ENCODE data around the gene NCR1.
"Not testable (repeated sequence)": the region's sequence is repeated elsewhere in the genome, so short reads cannot be mapped to it uniquely, and the experiment has no call there.

NCR1 gene

DNA sequence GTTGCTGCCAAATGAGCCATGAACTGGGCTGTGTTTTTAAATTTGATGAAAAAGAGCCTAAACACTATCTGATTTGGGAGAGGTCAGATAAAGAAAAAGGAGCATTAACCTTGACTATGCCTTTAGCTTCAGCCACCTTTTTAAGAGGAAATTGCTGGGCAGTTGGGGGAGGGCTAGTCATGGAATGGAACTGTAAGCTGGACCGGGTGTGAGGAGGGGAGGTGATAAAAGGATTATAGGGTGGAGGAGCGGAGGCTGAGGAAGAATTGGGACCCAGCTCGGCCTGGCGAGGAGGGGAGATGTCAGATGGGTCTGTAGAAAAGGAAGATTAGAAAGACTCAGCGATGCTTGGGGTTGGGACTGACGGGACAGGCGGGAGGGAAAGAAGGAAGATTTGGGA, 7.3 kb upstream of the NCR1 start:
- H4K8ac ChIP-seq (ENCODE audit: low read depth, low read length); H2AK5ac ChIP-seq (ENCODE audit: low read length); H3K27ac ChIP-seq (ENCODE audit: low read depth, low read length); DNase-seq; H3K18ac ChIP-seq (ENCODE audit: low read length); H2BK12ac ChIP-seq (ENCODE audit: low read length); H2BK120ac ChIP-seq (ENCODE audit: insufficient read depth, low read length, poor library complexity); H3K79me2 ChIP-seq (ENCODE audit: control insufficient read depth, insufficient read depth, low read length, poor library complexity); H4K91ac ChIP-seq (ENCODE audit: low read depth, low read length); H3K4me2 ChIP-seq (ENCODE audit: low read length); H3K14ac ChIP-seq (ENCODE audit: low read length); H3K9me3 ChIP-seq (ENCODE audit: insufficient read depth, low read depth, low read length); H3K9ac ChIP-seq (ENCODE audit: low read length); H2AFZ ChIP-seq (ENCODE audit: insufficient read depth, low read length, poor library complexity); H3K4me1 ChIP-seq (ENCODE audit: control insufficient read depth in 1 of 2, insufficient read depth in 2 of 2, low read length in 2 of 2); H3K4ac ChIP-seq (ENCODE audit: low read depth, low read length); H3K79me1 ChIP-seq (ENCODE audit: low read length); H3K36me3 ChIP-seq (ENCODE audit: control insufficient read depth in 1 of 2, insufficient read depth in 2 of 2, low read length in 2 of 2); H4K12ac ChIP-seq (ENCODE audit: low read depth, low read length); H3K27me3 ChIP-seq (ENCODE audit: insufficient read depth, low read length); H2BK5ac ChIP-seq (ENCODE audit: low read depth, low read length, poor library complexity); H3K4me3 ChIP-seq (ENCODE audit: low read depth, low read length); H3K23ac ChIP-seq (ENCODE audit: low read length): not testable (repeated sequence)
- no CpG with 5 or more reads among the region's 7 CpGs for WGBS (ENCODE audit: extremely low coverage, insufficient coverage, insufficient read length)

DNA sequence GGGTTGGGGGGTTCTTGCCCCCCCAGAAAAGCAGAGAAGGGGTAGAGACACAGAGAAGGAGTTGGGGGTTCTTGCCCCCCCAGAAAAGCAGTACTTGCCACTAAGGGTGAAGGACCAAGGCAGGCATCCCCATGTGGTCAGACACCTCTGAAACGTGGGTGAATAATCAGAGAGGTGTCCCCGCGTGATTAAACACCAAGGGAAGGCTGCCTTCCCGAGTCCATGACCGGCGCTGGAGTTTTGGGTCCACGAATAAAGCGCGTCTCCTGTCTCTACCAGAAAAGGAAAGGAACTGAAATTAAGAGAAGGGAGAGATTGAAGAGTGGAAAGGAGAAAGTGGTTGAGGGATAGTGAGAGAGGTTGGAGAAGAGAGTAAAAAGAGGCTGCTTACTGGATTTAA, 6.3 kb upstream of the NCR1 start:
- H3K79me1 ChIP-seq (ENCODE audit: low read length); H3K79me2 ChIP-seq (ENCODE audit: control insufficient read depth, insufficient read depth, low read length, poor library complexity); H2BK5ac ChIP-seq (ENCODE audit: low read depth, low read length, poor library complexity); H4K12ac ChIP-seq (ENCODE audit: low read depth, low read length); H3K9ac ChIP-seq (ENCODE audit: low read length); H4K8ac ChIP-seq (ENCODE audit: low read depth, low read length); DNase-seq; H4K91ac ChIP-seq (ENCODE audit: low read depth, low read length); H3K36me3 ChIP-seq (ENCODE audit: control insufficient read depth in 1 of 2, insufficient read depth in 2 of 2, low read length in 2 of 2); H3K4me3 ChIP-seq (ENCODE audit: low read depth, low read length); H3K27ac ChIP-seq (ENCODE audit: low read depth, low read length); H2BK12ac ChIP-seq (ENCODE audit: low read length); H3K4ac ChIP-seq (ENCODE audit: low read depth, low read length); H2BK120ac ChIP-seq (ENCODE audit: insufficient read depth, low read length, poor library complexity); H2AFZ ChIP-seq (ENCODE audit: insufficient read depth, low read length, poor library complexity); H3K23ac ChIP-seq (ENCODE audit: low read length); H3K14ac ChIP-seq (ENCODE audit: low read length); H2AK5ac ChIP-seq (ENCODE audit: low read length); H3K27me3 ChIP-seq (ENCODE audit: insufficient read depth, low read length); H3K4me1 ChIP-seq (ENCODE audit: control insufficient read depth in 1 of 2, insufficient read depth in 2 of 2, low read length in 2 of 2); H3K9me3 ChIP-seq (ENCODE audit: insufficient read depth, low read depth, low read length); H3K18ac ChIP-seq (ENCODE audit: low read length); H3K4me2 ChIP-seq (ENCODE audit: low read length): not testable (repeated sequence)
- no CpG with 5 or more reads among the region's 9 CpGs for WGBS (ENCODE audit: extremely low coverage, insufficient coverage, insufficient read length)

DNA sequence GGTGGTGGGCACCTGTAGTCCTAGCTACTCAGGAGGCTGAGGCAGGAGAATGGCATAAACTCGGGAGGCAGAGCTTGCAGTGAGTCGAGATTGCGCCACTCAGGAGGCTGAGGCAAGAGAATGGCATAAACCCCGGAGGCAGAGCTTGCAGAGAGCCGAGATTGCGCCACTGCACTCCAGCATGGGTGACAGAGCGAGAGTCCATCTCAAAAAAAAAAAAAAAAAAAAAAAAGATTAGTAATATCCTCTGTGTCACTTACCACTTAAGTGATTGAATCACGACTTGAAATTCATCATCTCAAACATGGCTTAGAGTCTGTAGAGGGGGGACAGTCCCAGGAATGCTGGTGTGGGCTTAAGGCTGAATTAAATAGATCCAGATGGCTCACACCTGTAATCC, 4.8 kb upstream of the NCR1 start:
- not testable (repeated sequence) for H2BK12ac ChIP-seq (ENCODE audit: low read length); H3K18ac ChIP-seq (ENCODE audit: low read length); H3K79me1 ChIP-seq (ENCODE audit: low read length); H3K27ac ChIP-seq (ENCODE audit: low read depth, low read length); H3K4me1 ChIP-seq (ENCODE audit: control insufficient read depth in 1 of 2, insufficient read depth in 2 of 2, low read length in 2 of 2); H3K4me3 ChIP-seq (ENCODE audit: low read depth, low read length); H2AK5ac ChIP-seq (ENCODE audit: low read length); H3K9me3 ChIP-seq (ENCODE audit: insufficient read depth, low read depth, low read length); H3K9ac ChIP-seq (ENCODE audit: low read length); H3K4me2 ChIP-seq (ENCODE audit: low read length); H3K23ac ChIP-seq (ENCODE audit: low read length); H3K79me2 ChIP-seq (ENCODE audit: control insufficient read depth, insufficient read depth, low read length, poor library complexity); H3K4ac ChIP-seq (ENCODE audit: low read depth, low read length); H4K12ac ChIP-seq (ENCODE audit: low read depth, low read length); H3K36me3 ChIP-seq (ENCODE audit: control insufficient read depth in 1 of 2, insufficient read depth in 2 of 2, low read length in 2 of 2); H2BK5ac ChIP-seq (ENCODE audit: low read depth, low read length, poor library complexity); H2BK120ac ChIP-seq (ENCODE audit: insufficient read depth, low read length, poor library complexity); H2AFZ ChIP-seq (ENCODE audit: insufficient read depth, low read length, poor library complexity); H3K27me3 ChIP-seq (ENCODE audit: insufficient read depth, low read length)
- H3K14ac ChIP-seq (ENCODE audit: low read length), result peak overlapping the region; percentile 44
- H4K8ac ChIP-seq (ENCODE audit: low read depth, low read length), result peak overlapping the region; percentile 47
- peak overlapping the region; percentile 37 for H4K91ac ChIP-seq (ENCODE audit: low read depth, low read length)
- peak; percentile 88 to 92 for DNase-seq
- WGBS (ENCODE audit: extremely low coverage, insufficient coverage, insufficient read length), result no CpG with 5 or more reads among the region's 8 CpGs

DNA sequence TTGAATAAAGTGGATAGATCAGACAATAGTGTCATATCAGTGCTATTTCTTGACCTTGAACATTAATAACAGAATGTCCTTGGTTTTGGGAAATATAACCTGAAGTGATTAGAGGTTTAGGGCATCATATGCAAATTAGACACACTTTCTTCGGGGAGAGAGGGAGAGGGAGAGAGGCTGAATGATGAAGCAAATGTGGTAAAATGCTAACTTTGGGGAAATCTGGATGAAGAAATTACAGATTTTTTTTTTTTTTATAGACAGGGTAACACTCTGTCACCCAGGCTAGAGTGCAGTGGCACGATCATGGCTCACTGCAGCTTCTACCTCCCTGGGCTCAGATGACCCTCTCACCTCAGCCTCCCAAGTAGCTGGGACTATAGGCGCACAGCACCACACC, 3.9 kb upstream of the NCR1 start:
- Histone ChIP-seq H3K23ac (ENCODE audit: low read length) (no peak overlapping the region), H3K4me1 (ENCODE audit: control insufficient read depth in 1 of 2, insufficient read depth in 2 of 2, low read length in 2 of 2) (peaks cover 10 to 12% of the 10 kb centered on the region in 2 experiments), H2AFZ (ENCODE audit: insufficient read depth, low read length, poor library complexity) (no peak overlapping the region), H3K79me1 (ENCODE audit: low read length) (peaks cover 12% of the 10 kb centered on the region), H3K27me3 (ENCODE audit: insufficient read depth, low read length) (no peaks in the 10 kb centered on the region), H2BK5ac (ENCODE audit: low read depth, low read length, poor library complexity) (no peak overlapping the region), H4K8ac (ENCODE audit: low read depth, low read length) (no peak overlapping the region), H4K91ac (ENCODE audit: low read depth, low read length) (no peak overlapping the region), H3K9ac (ENCODE audit: low read length) (no peak overlapping the region), H3K14ac (ENCODE audit: low read length) (no peak overlapping the region), H2AK5ac (ENCODE audit: low read length) (no peak overlapping the region), H2BK120ac (ENCODE audit: insufficient read depth, low read length, poor library complexity) (no peak overlapping the region), H3K27ac (ENCODE audit: low read depth, low read length) (no peak overlapping the region), H2BK12ac (ENCODE audit: low read length) (no peak overlapping the region), H3K18ac (ENCODE audit: low read length) (no peak overlapping the region), H3K79me2 (ENCODE audit: control insufficient read depth, insufficient read depth, low read length, poor library complexity) (no peaks in the 10 kb centered on the region), H3K9me3 (ENCODE audit: insufficient read depth, low read depth, low read length) (peaks cover 3% of the 10 kb centered on the region), H4K12ac (ENCODE audit: low read depth, low read length) (no peak overlapping the region), H3K4ac (ENCODE audit: low read depth, low read length) (no peak overlapping the region), H3K4me3 (ENCODE audit: low read depth, low read length) (no peak overlapping the region), H3K4me2 (ENCODE audit: low read length) (no peak overlapping the region), H3K36me3 (ENCODE audit: control insufficient read depth in 1 of 2, insufficient read depth in 2 of 2, low read length in 2 of 2) (no peaks in the 10 kb centered on the region)
- no CpG with 5 or more reads among the region's 3 CpGs for WGBS (ENCODE audit: extremely low coverage, insufficient coverage, insufficient read length)
- DNase-seq, result no peak
